Measurements from ENCODE around the gene NCSTN. TPM values are rescaled to one million over a fixed set of nuclear protein-coding genes. Genes with fewer than 3 reads are reported as not detected.

Gene NCSTN
- polyA plus RNA-seq, 1 donor (not counting 4 experiments of a cell fraction or from before 2014, with no cell fraction given) = 111 TPM

DNA sequence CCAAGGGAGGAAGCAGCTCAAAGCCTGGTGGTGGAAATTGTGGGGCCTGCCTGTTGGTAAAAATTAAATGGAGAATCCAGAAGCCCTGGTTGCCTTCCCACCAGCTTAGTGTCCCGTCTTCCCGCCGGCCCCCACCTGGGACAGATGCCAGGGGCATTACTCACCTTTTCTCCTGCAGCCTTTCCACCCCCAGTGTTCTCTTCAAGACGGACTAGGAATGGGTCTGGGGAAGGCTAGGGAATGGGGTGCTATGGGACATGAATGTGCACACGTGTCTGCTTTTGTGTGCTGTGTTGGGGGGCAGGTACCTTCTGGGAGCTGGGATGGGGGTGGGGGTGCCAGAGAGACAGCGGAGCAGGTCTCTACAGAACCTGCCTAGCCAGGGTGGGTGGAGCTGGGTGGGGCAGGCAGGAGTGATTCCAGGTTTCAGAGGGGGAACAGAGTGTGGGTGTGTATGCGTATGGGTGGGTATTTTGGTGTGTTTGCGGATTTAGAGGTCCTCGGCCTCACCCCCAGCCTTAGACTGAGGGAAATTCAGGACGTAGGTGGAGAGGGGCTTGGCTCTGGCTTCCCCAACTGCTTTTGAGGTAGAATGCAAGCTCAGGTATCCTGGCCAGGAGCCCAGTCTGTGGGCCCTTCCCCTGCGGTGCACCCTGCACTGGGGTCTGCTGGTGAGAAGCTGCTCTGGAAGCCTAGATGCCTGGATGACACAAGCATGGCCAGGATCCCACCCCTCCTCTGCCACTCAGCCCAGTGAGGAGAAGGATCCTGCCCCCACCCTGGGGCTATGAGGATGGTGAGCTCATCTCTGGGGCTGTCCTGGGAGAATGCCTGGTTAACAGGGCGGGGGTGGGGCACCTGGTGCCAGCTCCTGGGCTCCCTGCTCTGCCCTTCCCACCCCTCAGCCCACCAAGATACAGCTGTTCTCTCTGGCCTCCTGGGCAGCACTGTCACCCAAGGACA lies 64.9 kb downstream of the NCSTN start:
- dilution Hi-C loops (cut with MboI; ENCODE audit: extremely low pct_ligation_motif_present, low sequenced_read_pairs) = no loop called here
- peak; percentile 91 for FAIRE-seq

More for the DNA sequence above, 64.9 kb downstream of the NCSTN start:
- no peaks in the 10 kb centered on the region for H3K36me3 ChIP-seq (ENCODE audit: control insufficient read depth in 2 of 2, extremely low read depth in 1 of 2, insufficient read depth in 2 of 2, low read length in 2 of 2)
- H3K4me2 ChIP-seq (ENCODE audit: control insufficient read depth, extremely low read depth, insufficient read depth, low read depth, low read length) = peak overlapping the region; percentile 90
- H3K4me1 ChIP-seq (ENCODE audit: control insufficient read depth, extremely low read depth, insufficient read depth, low read length) = peaks cover 63% of the 10 kb centered on the region
- H3K9me3 ChIP-seq (ENCODE audit: control insufficient read depth, low read depth, low read length) = no peaks in the 10 kb centered on the region
- H3K79me2 ChIP-seq (ENCODE audit: control insufficient read depth, insufficient read depth, low read length) = peaks cover 2% of the 10 kb centered on the region
- H3K9ac ChIP-seq (ENCODE audit: control insufficient read depth, extremely low read depth, insufficient read depth, low read length) = peak overlapping the region; percentile 65
- DNase-seq (ENCODE audit: low read depth, low spot score) = peak; percentile 75
- H3K4me3 ChIP-seq (ENCODE audit: control insufficient read depth in 2 of 3, extremely low read depth in 1 of 3, insufficient read depth in 2 of 3, low read depth in 1 of 3, low read length in 3 of 3) = peak overlapping the region; percentile 17 to 55 (median 52)
- no peaks in the 10 kb centered on the region for H4K20me1 ChIP-seq (ENCODE audit: control insufficient read depth, extremely low read depth, insufficient read depth, low read length)
- peak overlapping the region; percentile 86 for H3K27ac ChIP-seq (ENCODE audit: control insufficient read depth, insufficient read depth, low read length)
- peak overlapping the region; percentile 73 for H2AFZ ChIP-seq (ENCODE audit: control insufficient read depth, low read length)
- H3K27me3 ChIP-seq (ENCODE audit: control insufficient read depth, extremely low read depth, insufficient read depth, low read length) = no peaks in the 10 kb centered on the region
- no peak for TF ChIP-seq EZH2 (IDR thresholded peaks at IDR 0.05; ENCODE audit: low read length)
- TF ChIP-seq, protein P1, sequence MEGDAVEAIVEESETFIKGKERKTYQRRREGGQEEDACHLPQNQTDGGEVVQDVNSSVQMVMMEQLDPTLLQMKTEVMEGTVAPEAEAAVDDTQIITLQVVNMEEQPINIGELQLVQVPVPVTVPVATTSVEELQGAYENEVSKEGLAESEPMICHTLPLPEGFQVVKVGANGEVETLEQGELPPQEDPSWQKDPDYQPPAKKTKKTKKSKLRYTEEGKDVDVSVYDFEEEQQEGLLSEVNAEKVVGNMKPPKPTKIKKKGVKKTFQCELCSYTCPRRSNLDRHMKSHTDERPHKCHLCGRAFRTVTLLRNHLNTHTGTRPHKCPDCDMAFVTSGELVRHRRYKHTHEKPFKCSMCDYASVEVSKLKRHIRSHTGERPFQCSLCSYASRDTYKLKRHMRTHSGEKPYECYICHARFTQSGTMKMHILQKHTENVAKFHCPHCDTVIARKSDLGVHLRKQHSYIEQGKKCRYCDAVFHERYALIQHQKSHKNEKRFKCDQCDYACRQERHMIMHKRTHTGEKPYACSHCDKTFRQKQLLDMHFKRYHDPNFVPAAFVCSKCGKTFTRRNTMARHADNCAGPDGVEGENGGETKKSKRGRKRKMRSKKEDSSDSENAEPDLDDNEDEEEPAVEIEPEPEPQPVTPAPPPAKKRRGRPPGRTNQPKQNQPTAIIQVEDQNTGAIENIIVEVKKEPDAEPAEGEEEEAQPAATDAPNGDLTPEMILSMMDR (optimal IDR thresholded peaks at IDR 0.05 in 1 of 3, IDR thresholded peaks at IDR 0.05 in 1 of 3, conservative IDR thresholded peaks at IDR 0.05 in 1 of 3; ENCODE audit: extremely low read depth in 1 of 3, insufficient read depth in 2 of 3, low read length in 3 of 3) = no peak
- H3K9me1 ChIP-seq (ENCODE audit: control insufficient read depth, extremely low read depth, insufficient read depth, low read length) = no peaks in the 10 kb centered on the region

Small RNA genes lying within 50 kb of the gene (small RNA-seq; reads per million reads assigned to genes)
- 0 reads per million in 3 experiments for gene RF00019 (ENCODE audit: insufficient read length in 3 of 3, low read depth in 3 of 3, low replicate concordance in 1 of 3)
- gene RNU4-42P (ENCODE audit: insufficient read length in 3 of 3, low read depth in 3 of 3, low replicate concordance in 1 of 3) = 0 reads per million in 3 experiments

Other genes starting within 250 kb of the NCSTN start
- gene IGSF8, start 244.8 kb upstream of the NCSTN start, polyA plus RNA-seq = 16.5 to 32.6 TPM (median 20.6 TPM) in 3 replicates
- gene ATP1A2, start 227.6 kb upstream of the NCSTN start, polyA plus RNA-seq = 0.01 to 0.06 TPM in 2 of 3 replicates, not detected in the other
- not detected in 3 replicates for gene ATP1A4, start 191.8 kb upstream of the NCSTN start, polyA plus RNA-seq
- gene CASQ1, start 152.8 kb upstream of the NCSTN start, polyA plus RNA-seq = not detected in 3 replicates
- 367 to 495 TPM (median 484 TPM) in 3 replicates for gene PEA15, start 138.0 kb upstream of the NCSTN start, polyA plus RNA-seq
- 59.5 to 83.1 TPM (median 81.2 TPM) in 3 replicates for gene DCAF8, start 80.8 kb upstream of the NCSTN start, polyA plus RNA-seq
- gene PEX19, start 58.2 kb upstream of the NCSTN start, polyA plus RNA-seq = 40.6 to 48.7 TPM (median 44.3 TPM) in 3 replicates
- 157 to 169 TPM (median 164 TPM) in 3 replicates for gene COPA, start 133 bp upstream of the NCSTN start, polyA plus RNA-seq
- 0.10 to 0.17 TPM (median 0.13 TPM) in 3 replicates for gene NHLH1, start 23.7 kb downstream of the NCSTN start, polyA plus RNA-seq
- 10.9 to 17.6 TPM (median 11.4 TPM) in 3 replicates for gene VANGL2, start 57.2 kb downstream of the NCSTN start, polyA plus RNA-seq
- gene SLAMF6, start 179.9 kb downstream of the NCSTN start, polyA plus RNA-seq = 0.03 TPM in 1 of 3 replicates, not detected in the others
- 0.01 TPM in 1 of 3 replicates, not detected in the others for gene CD84, start 236.1 kb downstream of the NCSTN start, polyA plus RNA-seq